ENCODE results near the gene ZNF488.
"Not testable (repeated sequence)": the region's sequence is repeated elsewhere in the genome, so short reads cannot be mapped to it uniquely, and the experiment has no call there.

Gene ZNF488

GRCh38 chr10:47384148-47384921 is at the start of gene ZNF488:
ZNF488 (minus strand) TSS chr10:47384293; CDS start chr10:47368829, 15,464 bp downstream.
- peak; percentile 66 for DNase-seq

GRCh38 chr10:47425813-47426419 is 41.8 kb upstream of the ZNF488 start:
- no peak for DNase-seq

- no peak for DNase-seq
Observed at GRCh38 chr10:47424231-47424630, 40.1 kb upstream of the ZNF488 start.

- DNase-seq = no peak
Observed at GRCh38 chr10:47423476-47423875, 39.4 kb upstream of the ZNF488 start.

GRCh38 chr10:47421057-47421952 is 37.2 kb upstream of the ZNF488 start:
- DNase-seq = no peak

- no peak for DNase-seq
Observed at GRCh38 chr10:47420305-47421056, 36.4 kb upstream of the ZNF488 start.

- DNase-seq = no peak
Observed at GRCh38 chr10:47419421-47419820, 35.3 kb upstream of the ZNF488 start.

GRCh38 chr10:47418966-47419365 is 34.9 kb upstream of the ZNF488 start:
- DNase-seq = no peak

- no peak for DNase-seq
Observed at GRCh38 chr10:47418321-47418720, 34.2 kb upstream of the ZNF488 start.

- not testable (repeated sequence) for DNase-seq
Observed at GRCh38 chr10:47416305-47417218, 32.5 kb upstream of the ZNF488 start.

GRCh38 chr10:47415520-47416304 is 31.6 kb upstream of the ZNF488 start:
- no peak for DNase-seq

GRCh38 chr10:47414752-47415519 is 30.8 kb upstream of the ZNF488 start:
- no peak for DNase-seq

GRCh38 chr10:47414227-47414592 is 30.1 kb upstream of the ZNF488 start:
- DNase-seq = no peak

- DNase-seq = no peak
Observed at GRCh38 chr10:47413531-47414226, 29.6 kb upstream of the ZNF488 start.

GRCh38 chr10:47412869-47413268 is 28.8 kb upstream of the ZNF488 start:
- no peak for DNase-seq

GRCh38 chr10:47412177-47412730 is 28.2 kb upstream of the ZNF488 start:
- no peak for DNase-seq

- no peak for DNase-seq
Observed at GRCh38 chr10:47410862-47411261, 26.8 kb upstream of the ZNF488 start.

GRCh38 chr10:47410271-47410670 is 26.2 kb upstream of the ZNF488 start:
- no peak for DNase-seq

GRCh38 chr10:47409866-47410256 is 25.8 kb upstream of the ZNF488 start:
- DNase-seq = no peak

All from GDM1 (cell line).